GM19468 (cell line): ENCODE measurements around the gene COQ8A.
A peak's percentile ranks its signal among the peaks of the same experiment; 100 is the strongest.

ENCODE experiments used
- ATAC-seq: cut with Tn5 transposase; IDR thresholded peaks from one replicate; pipeline ENCODE4 v1.9.1; 2021; ENCODE audit warnings: mild to moderate bottlenecking, moderate library complexity, moderate number of reproducible peaks; ENCODE audit not compliant: unreplicated experiment; ENCODE audit errors: extremely low read depth

COQ8A gene

GRCh38 chr1:226940029-226940805 lies at the start of gene COQ8A:
Gene COQ8A (plus strand): TSS chr1:226940294. CDS start chr1:226961386, 21,092 bp downstream.
- peak; percentile 99 for ATAC-seq

DNA sequence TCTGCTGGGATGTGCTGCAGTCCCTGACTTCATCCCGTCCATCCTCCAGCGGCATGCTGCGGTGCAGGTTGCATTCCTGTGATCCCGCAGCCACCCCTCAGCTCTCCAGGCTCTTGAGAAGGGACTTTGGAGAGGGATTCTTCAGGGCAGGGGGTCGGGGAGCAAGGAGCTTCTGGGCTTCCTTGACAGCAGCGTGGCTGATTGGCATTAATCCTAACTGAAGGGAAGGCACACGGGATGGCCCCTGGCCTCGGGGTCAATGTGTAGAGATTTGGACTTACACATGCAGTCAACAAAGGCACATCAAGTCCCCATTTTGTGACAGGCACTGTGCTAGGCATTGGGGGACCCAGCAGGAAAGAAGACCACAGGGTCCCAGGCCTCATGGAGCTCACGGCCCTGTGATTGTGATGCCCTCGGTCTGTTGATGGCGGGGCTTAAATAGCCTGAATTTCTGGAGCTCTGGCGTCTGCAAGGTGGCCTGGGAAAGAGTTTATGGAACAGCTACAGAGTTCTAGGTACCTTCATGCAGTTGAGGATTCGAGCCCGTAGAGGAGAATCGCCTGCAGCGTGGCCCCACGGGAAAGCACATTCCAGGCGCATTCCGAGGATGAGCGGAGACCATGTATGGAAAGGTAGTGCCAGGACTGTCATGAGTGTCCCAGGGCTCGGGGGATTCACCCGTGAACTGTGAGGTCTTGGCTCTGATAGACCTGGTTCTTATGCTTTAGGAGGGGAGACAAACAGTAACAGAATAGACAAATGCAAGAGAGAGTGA lies 49.6 kb upstream of the COQ8A start:
- no peak for ATAC-seq

DNA sequence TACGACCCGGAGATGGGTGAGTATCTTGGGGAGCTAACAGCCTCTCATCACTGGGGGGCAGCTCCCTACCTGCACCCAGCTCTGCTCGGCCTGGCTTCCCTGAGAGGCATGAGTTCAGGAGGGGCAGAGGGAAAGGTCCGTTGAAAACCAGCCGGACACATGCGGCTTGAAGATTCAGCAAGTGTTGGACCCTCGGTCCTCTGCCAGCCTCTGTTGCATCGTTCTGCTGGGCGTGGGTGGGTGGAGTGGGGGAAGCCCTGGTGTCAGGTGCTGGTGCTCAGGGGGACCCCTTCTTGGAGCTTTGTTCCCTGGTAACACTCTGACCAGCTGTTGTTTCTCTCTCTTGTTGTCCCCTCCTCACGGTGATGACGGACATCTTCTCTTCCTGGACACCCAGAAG lies 48.7 kb upstream of the COQ8A start:
- no peak for ATAC-seq

DNA sequence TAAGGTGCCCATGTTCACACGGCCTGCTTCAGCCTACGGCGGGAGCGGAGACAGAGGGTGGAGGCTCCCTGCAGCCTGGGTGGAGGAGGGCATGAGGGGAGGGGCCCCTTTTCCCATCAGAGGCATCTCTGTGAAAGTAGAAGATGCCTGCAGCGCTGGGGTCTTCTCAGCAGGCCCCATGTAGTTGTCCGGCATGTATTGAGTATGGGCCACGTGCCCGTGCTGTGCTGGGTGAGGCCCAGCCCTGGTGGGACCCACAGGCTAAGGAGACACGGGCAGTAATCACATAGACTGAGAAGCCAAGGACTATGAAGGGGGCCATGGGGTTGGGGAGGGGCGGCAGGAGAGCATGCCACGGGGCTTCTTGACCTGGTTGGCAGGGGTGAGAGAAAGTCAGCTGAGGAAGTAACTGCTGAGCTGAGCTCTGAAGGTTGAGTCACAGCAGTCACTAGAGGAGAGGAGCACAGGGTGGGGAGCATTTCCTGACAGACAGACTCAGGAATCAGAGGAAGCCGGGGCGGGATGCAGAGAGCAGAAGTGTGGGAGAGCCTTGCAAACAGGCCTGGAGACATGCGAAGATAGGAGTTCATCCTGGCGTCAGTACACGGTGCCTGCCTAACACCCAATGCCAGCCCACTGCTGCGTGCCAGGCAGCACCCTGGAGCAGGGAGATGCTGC lies 48.1 kb upstream of the COQ8A start:
- no peak for ATAC-seq

DNA sequence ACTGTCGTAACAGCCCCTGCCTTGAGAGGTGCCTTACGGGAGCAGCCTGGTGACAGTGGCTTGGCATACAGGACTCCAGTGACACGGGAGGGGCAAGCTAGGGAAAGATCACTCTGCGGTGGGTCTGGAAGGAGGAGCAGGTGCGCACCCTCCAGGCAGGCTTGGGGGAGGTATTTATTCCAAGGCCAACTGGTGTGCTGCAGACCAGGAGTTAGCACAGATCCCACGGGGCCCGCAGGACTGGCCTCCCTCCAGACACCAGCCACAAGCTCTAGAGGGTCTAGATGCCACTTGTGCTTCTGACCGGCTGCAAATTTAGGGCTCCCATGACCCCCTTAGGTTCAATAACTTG lies 47.6 kb upstream of the COQ8A start:
- no peak for ATAC-seq

- ATAC-seq: no peak
Observed at GRCh38 chr1:226893936-226894335, 46.2 kb upstream of the COQ8A start.

DNA sequence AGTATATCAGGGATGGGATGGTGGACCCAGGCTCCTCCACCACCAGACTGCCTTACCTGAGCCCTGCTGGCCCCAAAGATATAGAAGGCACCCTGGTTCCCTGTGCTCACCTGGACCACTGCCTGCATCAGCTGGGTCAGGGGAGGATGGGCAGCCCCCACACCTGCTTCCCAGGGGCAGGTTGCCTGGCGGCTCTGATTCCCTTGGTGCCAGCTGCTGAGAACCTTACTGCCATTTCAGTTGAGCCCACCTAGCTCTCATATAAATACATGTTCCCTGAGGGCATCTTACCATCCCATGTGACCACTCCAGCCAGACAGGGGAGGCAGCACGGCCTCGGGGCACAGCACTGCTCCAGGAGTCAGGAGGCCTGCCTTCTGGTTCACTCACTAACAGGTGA lies 45.3 kb upstream of the COQ8A start:
- ATAC-seq: no peak

GRCh38 chr1:226895644-226896043 lies 44.5 kb upstream of the COQ8A start:
- no peak for ATAC-seq

- no peak for ATAC-seq
Observed at GRCh38 chr1:226898246-226898645, 41.8 kb upstream of the COQ8A start.

- ATAC-seq: no peak
Observed at GRCh38 chr1:226901421-226901820, 38.7 kb upstream of the COQ8A start.

GRCh38 chr1:226902601-226903000 lies 37.5 kb upstream of the COQ8A start:
- no peak for ATAC-seq

DNA sequence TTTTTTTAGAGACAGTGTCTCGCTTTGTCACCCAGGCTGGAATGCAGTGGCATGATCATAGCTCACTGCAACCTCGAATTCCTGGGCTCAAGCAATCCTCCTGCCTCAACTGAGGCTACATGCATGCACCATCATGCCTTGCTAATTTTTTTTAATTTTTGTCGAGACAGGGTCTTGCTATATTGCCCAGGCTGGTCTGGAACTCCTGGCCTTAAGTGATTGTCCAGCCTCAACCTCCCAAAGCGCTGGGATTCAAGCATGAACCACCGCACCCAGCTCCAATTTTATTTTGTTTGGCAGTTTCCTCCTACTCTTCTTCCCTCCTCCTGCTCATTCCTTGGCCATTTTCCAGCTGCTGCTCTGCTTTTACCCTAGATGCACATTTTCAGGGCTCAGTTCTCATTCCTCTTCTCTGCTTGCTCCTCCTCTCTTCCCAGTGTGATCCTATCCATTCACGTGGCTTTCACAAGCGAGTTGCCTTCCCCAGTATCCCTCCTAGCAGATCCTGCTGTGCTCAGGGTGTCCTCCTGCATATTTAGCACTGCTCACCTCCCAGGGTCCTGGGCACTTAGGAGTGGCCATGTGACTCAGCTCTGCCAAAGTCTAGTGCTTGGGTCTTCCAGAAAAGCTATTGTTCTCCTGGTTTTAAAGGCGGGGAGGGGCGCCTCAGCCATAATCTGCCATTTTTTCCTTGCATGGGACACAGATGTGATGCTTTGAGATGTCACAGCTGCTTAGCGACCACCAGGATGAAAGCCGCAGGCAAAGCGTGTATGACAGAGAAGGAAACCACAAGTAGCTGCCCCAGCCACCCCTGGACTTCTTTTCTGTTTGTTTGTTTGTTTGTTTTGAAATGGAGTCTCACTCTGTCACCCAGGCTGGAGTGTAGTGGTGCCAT lies 36.0 kb upstream of the COQ8A start:
- no peak for ATAC-seq

GRCh38 chr1:226904772-226905171 lies 35.3 kb upstream of the COQ8A start:
- ATAC-seq: no peak

GRCh38 chr1:226908419-226908818 lies 31.7 kb upstream of the COQ8A start:
- no peak for ATAC-seq

- no peak for ATAC-seq
Observed at GRCh38 chr1:226908913-226909312, 31.2 kb upstream of the COQ8A start.

DNA sequence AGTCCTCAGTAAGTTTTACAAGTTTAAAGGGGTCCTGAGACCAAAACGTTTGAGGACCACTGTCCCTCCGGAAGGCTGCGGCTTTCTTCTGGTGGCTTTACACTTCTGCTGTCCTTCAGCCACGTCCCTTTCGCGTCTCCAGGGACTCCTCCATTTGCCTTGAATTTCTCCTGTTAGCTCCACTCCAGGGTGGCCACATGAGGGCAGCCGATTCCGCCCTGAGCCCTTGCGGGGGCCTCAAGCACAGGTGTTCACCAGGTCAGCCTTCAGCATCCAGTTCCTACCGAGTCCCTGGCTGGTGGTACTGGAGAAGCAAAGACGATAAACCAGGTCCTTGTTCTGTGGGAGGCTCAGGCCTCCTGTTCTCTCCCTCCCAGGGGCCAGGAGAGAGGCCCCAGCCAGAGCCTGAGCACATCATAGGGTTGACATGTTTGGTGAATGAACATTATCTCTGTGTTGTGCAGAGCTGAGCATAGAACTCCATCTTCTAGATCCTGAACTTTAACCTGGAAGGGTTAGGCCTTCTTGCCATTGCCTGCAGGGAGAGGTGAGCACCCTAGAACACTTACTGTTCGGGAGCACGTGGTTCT lies 27.4 kb upstream of the COQ8A start:
- no peak for ATAC-seq

GRCh38 chr1:226915672-226915995 lies 24.5 kb upstream of the COQ8A start:
- ATAC-seq: no peak

DNA sequence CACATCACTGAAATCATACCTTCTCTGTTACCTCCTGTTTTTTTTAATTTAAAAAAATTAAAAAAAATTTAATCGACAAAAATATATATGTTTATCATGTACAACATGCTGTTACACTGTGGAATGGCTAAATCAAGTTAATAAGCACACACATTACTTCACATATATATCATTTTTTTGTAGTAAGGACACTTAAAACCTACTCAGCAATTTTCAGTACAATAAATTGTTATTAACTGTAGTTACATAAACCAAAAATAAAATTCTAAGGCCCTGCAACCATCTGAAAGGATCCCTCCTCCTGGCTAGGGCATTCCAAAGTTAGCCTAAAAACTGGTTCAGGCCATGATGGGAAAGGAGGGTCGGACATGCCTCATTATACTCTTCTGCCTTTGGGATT lies 23.6 kb upstream of the COQ8A start:
- no peak for ATAC-seq

DNA sequence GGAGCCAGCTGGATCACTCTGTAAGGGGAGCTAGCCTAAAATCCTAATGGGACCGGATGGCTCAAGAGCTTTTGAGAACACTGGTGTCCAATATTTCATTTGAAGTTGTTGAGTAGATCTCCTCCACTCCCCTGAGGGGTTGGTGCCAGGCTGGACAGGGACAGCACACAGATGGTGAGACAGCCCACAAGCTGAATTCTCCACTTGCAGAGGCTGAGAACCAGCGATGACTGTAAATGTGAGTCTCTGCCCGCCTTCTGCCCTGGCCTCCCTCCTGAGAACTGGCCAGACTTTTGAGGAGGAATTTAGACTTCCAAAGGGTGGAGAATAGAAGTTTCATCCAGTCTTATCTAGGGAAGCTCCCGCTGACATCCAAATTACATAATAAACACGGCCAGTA lies 20.5 kb upstream of the COQ8A start:
- ATAC-seq: no peak

- no peak for ATAC-seq
Observed at GRCh38 chr1:226919995-226920394, 20.1 kb upstream of the COQ8A start.
